Measurements from ENCODE around the gene CAST. TPM values are rescaled to one million over a fixed set of nuclear protein-coding genes. Genes with fewer than 3 reads are reported as not detected.

The CAST gene
- total RNA-seq, 2 donors from 2014 or later = 251 to 256 TPM

DNA sequence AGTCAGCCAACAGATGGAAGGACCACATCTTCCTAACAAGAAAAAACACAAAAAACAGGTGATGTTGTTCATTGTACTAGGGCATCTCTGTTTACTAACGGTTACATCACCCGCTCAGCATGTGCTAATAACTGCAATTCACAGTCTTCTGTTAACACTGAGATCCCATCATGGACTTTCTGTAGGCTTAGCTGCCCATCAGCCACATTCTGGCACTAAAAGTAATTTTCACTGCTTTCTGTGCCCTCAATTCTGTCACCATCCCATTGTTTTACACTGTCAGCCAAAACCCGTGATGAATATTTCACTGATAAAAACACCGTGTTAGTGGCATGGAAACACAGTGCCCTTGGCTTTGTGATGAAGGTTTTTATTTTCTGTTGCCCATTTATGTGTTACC lies 64.6 kb downstream of the CAST start:
- intact Hi-C loops (cut with DNase I) = no loop called here
- DNase-seq (ENCODE audit: low spot score) = no peak
- Histone ChIP-seq H3K9me3 (no peaks in the 10 kb centered on the region), H3K36me3 (peaks cover 0 to 5% of the 10 kb centered on the region in 2 donors), H3K4me3 (no peak overlapping the region), H3K27ac (no peak overlapping the region), H3K27me3 (replicated peaks; ENCODE audit: insufficient read depth) (no peaks in the 10 kb centered on the region), H3K4me1 (replicated peaks) (no peaks in the 10 kb centered on the region)
- WGBS = 71% methylated on average over 4 of the region's 4 CpGs
- TF ChIP-seq, protein P1, sequence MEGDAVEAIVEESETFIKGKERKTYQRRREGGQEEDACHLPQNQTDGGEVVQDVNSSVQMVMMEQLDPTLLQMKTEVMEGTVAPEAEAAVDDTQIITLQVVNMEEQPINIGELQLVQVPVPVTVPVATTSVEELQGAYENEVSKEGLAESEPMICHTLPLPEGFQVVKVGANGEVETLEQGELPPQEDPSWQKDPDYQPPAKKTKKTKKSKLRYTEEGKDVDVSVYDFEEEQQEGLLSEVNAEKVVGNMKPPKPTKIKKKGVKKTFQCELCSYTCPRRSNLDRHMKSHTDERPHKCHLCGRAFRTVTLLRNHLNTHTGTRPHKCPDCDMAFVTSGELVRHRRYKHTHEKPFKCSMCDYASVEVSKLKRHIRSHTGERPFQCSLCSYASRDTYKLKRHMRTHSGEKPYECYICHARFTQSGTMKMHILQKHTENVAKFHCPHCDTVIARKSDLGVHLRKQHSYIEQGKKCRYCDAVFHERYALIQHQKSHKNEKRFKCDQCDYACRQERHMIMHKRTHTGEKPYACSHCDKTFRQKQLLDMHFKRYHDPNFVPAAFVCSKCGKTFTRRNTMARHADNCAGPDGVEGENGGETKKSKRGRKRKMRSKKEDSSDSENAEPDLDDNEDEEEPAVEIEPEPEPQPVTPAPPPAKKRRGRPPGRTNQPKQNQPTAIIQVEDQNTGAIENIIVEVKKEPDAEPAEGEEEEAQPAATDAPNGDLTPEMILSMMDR (IDR thresholded peaks at IDR 0.05) = no peak
- no peak for TF ChIP-seq POLR2AphosphoS5 (IDR thresholded peaks at IDR 0.05)
- no peak for TF ChIP-seq POLR2A (IDR thresholded peaks at IDR 0.05)

DNA sequence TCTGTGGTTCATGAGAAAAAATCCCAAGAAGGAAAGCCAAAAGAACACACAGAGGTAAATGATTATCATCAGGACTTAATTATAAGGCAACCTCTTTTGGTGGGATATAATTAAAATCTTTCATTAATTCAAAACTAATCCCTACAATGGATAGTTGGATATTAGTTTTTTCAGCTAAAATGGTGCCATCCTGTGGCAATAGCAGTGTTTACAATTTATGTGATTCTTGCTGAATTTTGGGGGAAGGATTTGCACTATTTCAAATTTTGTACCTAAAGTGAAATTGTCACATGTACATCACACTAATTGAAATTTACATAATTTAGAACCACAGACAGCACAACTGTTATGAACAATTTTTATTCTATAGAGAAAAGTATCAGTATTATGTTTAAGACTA lies 67.0 kb downstream of the CAST start:
- H3K4me3 ChIP-seq = no peak overlapping the region
- H3K27ac ChIP-seq = no peak overlapping the region
- intact Hi-C loops (cut with DNase I) = no loop called here
- no peak for DNase-seq (ENCODE audit: low spot score)
- H3K4me1 ChIP-seq (replicated peaks) = no peaks in the 10 kb centered on the region
- no peaks in the 10 kb centered on the region for H3K9me3 ChIP-seq
- H3K36me3 ChIP-seq = peaks cover 0 to 5% of the 10 kb centered on the region in 2 donors
- TF ChIP-seq, protein P1 (IDR thresholded peaks at IDR 0.05) = peak in 2 of 4 experiments; percentile 25 to 40
- no peak for TF ChIP-seq POLR2AphosphoS5 (IDR thresholded peaks at IDR 0.05)
- H3K27me3 ChIP-seq (replicated peaks; ENCODE audit: insufficient read depth) = no peaks in the 10 kb centered on the region

DNA sequence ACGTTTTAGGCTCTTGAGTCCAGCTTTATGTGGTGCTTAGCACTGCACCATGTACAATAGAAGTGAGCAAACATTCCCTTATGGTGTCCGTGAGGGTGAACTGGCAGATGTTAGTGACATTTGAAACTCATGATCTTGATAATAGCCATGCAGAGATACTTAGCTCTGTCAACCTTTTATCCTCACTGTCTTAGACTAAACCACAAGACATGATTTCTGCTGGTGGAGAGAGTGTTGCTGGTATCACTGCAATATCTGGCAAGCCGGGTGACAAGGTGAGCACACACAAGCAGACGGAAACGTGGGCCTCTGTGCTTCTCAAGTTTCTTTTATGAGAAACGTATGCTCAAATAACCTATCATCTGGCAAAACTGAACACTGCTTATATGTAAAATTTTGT lies 68.4 kb downstream of the CAST start:
- H3K27me3 ChIP-seq (replicated peaks; ENCODE audit: insufficient read depth) = no peaks in the 10 kb centered on the region
- WGBS = 50% methylated on average over 6 of the region's 6 CpGs
- H3K9me3 ChIP-seq = no peaks in the 10 kb centered on the region
- intact Hi-C loops (cut with DNase I) = no loop called here
- DNase-seq (ENCODE audit: low spot score) = no peak
- H3K4me1 ChIP-seq (replicated peaks) = no peaks in the 10 kb centered on the region
- no peak for TF ChIP-seq POLR2AphosphoS5 (IDR thresholded peaks at IDR 0.05)
- TF ChIP-seq, protein P1 (IDR thresholded peaks at IDR 0.05) = no peak
- no peak for TF ChIP-seq POLR2A (IDR thresholded peaks at IDR 0.05)
- no peak overlapping the region for H3K4me3 ChIP-seq
- H3K36me3 ChIP-seq = peaks cover 0 to 5% of the 10 kb centered on the region in 2 donors
- H3K27ac ChIP-seq = no peak overlapping the region

DNA sequence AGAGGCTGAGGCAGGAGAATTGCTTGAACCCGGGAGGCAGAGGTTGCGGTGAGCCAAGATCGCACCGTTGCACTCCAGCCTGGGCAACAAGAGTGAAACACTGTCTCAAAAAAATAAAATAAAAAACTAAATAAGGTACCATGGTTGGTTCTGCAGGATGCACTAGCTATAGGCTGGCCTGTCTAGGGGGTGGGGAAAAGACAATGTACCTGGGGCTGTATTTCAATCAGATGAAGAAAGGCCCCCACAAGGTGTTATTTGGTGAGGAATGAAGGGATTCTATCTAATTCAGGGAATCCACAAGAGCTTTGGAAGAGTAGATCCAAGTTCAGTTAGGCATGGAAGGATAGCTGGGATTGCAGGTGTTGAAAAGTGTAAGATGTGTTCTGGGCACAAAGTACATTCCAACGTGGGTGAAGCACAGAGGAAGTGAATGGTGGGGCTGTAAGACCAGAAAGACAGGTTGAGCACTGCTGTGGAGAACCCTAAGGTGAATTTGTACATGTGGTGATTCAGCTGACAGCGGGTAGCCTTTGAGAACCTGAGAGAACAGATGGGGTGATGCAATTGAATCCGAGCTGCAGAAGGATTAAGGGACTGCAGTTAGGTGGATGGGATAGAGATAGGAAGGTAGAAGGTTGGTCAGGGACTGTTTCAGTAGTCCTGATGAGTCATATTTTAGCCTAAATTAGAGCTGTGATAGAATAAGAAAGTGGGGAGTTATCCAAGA lies 71.8 kb downstream of the CAST start:
- DNase-seq (ENCODE audit: low spot score) = peak; percentile 71
- WGBS = 76% methylated on average over 7 of the region's 7 CpGs
- Histone ChIP-seq H3K36me3 (peaks cover 4 to 5% of the 10 kb centered on the region in 2 donors), H3K4me1 (replicated peaks) (no peaks in the 10 kb centered on the region), H3K27me3 (replicated peaks; ENCODE audit: insufficient read depth) (no peaks in the 10 kb centered on the region), H3K9me3 (no peaks in the 10 kb centered on the region), H3K27ac (no peak overlapping the region), H3K4me3 (no peak overlapping the region)
- TF ChIP-seq POLR2AphosphoS5 (IDR thresholded peaks at IDR 0.05) = peak; percentile 64
- TF ChIP-seq, protein P1 (IDR thresholded peaks at IDR 0.05) = no peak
- intact Hi-C loops (cut with DNase I) = no loop called here

DNA sequence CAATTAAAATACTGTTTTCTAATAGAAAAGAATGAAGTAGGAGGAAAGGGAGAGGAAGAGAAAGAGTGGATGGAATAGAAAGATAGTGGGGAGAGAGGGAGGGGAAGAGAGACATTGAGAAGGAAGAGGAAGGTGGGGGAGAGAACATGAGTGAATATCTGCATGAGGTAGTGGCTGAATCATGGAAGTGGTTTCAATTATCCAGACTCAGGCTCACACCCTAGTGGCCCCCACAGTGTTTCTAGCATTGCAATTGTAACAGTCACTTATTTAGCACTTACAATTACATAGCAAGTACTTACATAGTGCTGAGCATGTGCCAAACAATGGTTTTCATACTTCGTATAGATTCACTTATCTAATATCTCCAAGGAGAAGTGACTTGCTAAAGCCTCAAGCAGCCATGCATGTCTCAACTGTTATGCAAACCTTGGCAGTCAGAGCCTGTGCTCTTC lies 72.7 kb downstream of the CAST start:
- Histone ChIP-seq H3K4me1 (replicated peaks) (no peaks in the 10 kb centered on the region), H3K9me3 (no peaks in the 10 kb centered on the region), H3K36me3 (peaks cover under 1 to 4% of the 10 kb centered on the region in 2 donors), H3K27me3 (replicated peaks; ENCODE audit: insufficient read depth) (no peaks in the 10 kb centered on the region), H3K27ac (no peak overlapping the region), H3K4me3 (no peak overlapping the region)
- no peak for DNase-seq (ENCODE audit: low spot score)
- intact Hi-C loops (cut with DNase I) = no loop called here
- TF ChIP-seq, protein P1 (IDR thresholded peaks at IDR 0.05) = no peak
- no peak for TF ChIP-seq POLR2AphosphoS5 (IDR thresholded peaks at IDR 0.05)
- no peak for TF ChIP-seq POLR2A (IDR thresholded peaks at IDR 0.05)
- WGBS = 20% methylated on average over 1 of the region's 1 CpG
